ENCODE measurements around the gene CORO2A. TPM values are rescaled to one million over a fixed set of nuclear protein-coding genes. Genes with fewer than 3 reads are reported as not detected.

CORO2A gene
- total and polyA plus RNA-seq, 7 donors: 0.09 to 0.30 (median 0.12) TPM

- WGBS, 3 donors: 80 to 94% (median 89%) methylated on average over 5 of the region's 5 CpGs
- Histone ChIP-seq H3K36me3 (ENCODE audit: insufficient read depth in 1 of 2, low read depth in 1 of 2) (peaks cover 0 to 18% of the 10 kb centered on the region in 2 donors), H3K27ac (no peak overlapping the region), H3K27me3 (ENCODE audit: insufficient read depth in 3 of 3, low read length in 2 of 3) (no peaks in the 10 kb centered on the region), H3K4me1 (no peaks in the 10 kb centered on the region), H3K9me3 (no peaks in the 10 kb centered on the region), H3K4me3 (no peak overlapping the region)
- ATAC-seq (no peak), DNase-seq (peak in 1 of 2 donors; percentile 18)
- intact Hi-C loops (cut with DNase I): no loop called here
- TF ChIP-seq, protein P1, sequence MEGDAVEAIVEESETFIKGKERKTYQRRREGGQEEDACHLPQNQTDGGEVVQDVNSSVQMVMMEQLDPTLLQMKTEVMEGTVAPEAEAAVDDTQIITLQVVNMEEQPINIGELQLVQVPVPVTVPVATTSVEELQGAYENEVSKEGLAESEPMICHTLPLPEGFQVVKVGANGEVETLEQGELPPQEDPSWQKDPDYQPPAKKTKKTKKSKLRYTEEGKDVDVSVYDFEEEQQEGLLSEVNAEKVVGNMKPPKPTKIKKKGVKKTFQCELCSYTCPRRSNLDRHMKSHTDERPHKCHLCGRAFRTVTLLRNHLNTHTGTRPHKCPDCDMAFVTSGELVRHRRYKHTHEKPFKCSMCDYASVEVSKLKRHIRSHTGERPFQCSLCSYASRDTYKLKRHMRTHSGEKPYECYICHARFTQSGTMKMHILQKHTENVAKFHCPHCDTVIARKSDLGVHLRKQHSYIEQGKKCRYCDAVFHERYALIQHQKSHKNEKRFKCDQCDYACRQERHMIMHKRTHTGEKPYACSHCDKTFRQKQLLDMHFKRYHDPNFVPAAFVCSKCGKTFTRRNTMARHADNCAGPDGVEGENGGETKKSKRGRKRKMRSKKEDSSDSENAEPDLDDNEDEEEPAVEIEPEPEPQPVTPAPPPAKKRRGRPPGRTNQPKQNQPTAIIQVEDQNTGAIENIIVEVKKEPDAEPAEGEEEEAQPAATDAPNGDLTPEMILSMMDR (IDR thresholded peaks at IDR 0.05): no peak
Measured at GRCh38 chr9:98215271-98215670, 22.8 kb upstream of the CORO2A start.

- 77 to 87% (median 78%) methylated on average over 6 of the region's 6 CpGs for WGBS, 3 donors
- Histone ChIP-seq H3K9me3 (no peaks in the 10 kb centered on the region), H3K4me1 (no peaks in the 10 kb centered on the region), H3K27ac (no peak overlapping the region), H3K27me3 (ENCODE audit: insufficient read depth in 3 of 3, low read length in 2 of 3) (no peaks in the 10 kb centered on the region), H3K4me3 (no peak overlapping the region), H3K36me3 (ENCODE audit: insufficient read depth in 1 of 2, low read depth in 1 of 2) (peaks cover 0 to 15% of the 10 kb centered on the region in 2 donors)
- intact Hi-C loops (cut with DNase I): no loop called here
- DNase-seq (no peak), ATAC-seq (no peak)
- TF ChIP-seq, protein P1 (IDR thresholded peaks at IDR 0.05): no peak
Measured at GRCh38 chr9:98214811-98215210, 22.4 kb upstream of the CORO2A start.

DNA sequence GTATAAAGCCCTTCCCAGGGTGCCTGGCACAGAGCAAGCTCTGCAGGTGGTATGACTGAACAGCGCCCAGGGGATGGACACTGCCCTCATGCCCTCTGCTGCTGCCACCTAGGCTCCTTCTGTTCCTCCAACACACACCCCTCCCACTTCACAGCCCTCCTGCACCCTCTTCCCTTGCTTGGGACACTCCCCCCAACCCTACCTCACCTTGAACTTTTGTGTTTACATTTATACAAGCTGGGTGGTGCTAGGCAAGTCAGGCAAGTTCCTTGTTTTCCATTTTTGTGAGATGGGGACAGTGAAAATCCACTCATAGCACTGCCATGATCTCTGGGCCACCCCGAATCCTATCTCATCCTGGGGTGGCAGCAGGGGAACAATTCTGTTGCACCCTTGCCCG lies 18.8 kb upstream of the CORO2A start:
- H3K27ac ChIP-seq: no peak overlapping the region

GRCh38 chr9:98210435-98210834 lies 18.0 kb upstream of the CORO2A start:
- no peaks in the 10 kb centered on the region for H3K9me3 ChIP-seq
- no peak overlapping the region for H3K4me3 ChIP-seq
- DNase-seq: peak in 1 of 2 donors; percentile 43
- H3K4me1 ChIP-seq: peaks cover 3% of the 10 kb centered on the region
- WGBS, 3 donors: 93 to 96% (median 96%) methylated on average over 9 of the region's 9 CpGs
- H3K27ac ChIP-seq: no peak overlapping the region
- TF ChIP-seq, protein P1 (IDR thresholded peaks at IDR 0.05): no peak
- intact Hi-C loops (cut with DNase I): no loop called here
- peaks cover 0 to 4% of the 10 kb centered on the region in 2 donors for H3K36me3 ChIP-seq (ENCODE audit: insufficient read depth in 1 of 2, low read depth in 1 of 2)
- no peak for ATAC-seq
- no peaks in the 10 kb centered on the region for H3K27me3 ChIP-seq (ENCODE audit: insufficient read depth in 3 of 3, low read length in 2 of 3)

More for the DNA sequence above, 18.8 kb upstream of the CORO2A start:
- intact Hi-C loops (cut with DNase I): no loop called here
- 97 to 100% (median 97%) methylated on average over 3 of the region's 3 CpGs for WGBS, 3 donors
- H3K9me3 ChIP-seq: no peaks in the 10 kb centered on the region
- no peaks in the 10 kb centered on the region for H3K4me1 ChIP-seq
- H3K27me3 ChIP-seq (ENCODE audit: insufficient read depth in 3 of 3, low read length in 2 of 3): no peaks in the 10 kb centered on the region
- peaks cover 0 to 4% of the 10 kb centered on the region in 2 donors for H3K36me3 ChIP-seq (ENCODE audit: insufficient read depth in 1 of 2, low read depth in 1 of 2)
- TF ChIP-seq, protein P1 (IDR thresholded peaks at IDR 0.05): no peak
- DNase-seq (peak in 1 of 2 donors; percentile 23), ATAC-seq (no peak)
- no peak overlapping the region for H3K4me3 ChIP-seq

DNA sequence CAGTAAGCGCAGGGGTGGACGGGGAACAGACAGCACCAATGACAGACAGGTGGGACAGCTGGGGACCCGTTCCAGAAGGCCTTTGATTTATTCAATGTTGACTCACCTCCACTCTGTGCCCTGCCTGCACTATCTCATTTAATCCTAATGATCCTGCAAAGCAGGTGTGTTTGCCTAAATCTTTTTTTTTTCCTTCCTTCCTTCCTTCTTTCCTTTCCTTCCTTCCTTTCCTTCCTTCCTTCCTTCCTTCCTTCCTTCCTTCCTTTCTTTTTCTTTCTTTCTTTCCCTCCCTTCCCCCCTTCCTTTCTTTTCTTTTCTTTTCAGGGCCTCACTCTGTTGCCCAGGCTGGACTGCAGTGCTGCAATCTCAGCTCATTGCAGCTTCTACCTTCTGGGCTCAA lies 17.1 kb upstream of the CORO2A start:
- no peak overlapping the region for H3K27ac ChIP-seq
- TF ChIP-seq, protein P1 (IDR thresholded peaks at IDR 0.05): no peak
- H3K9me3 ChIP-seq: no peaks in the 10 kb centered on the region
- H3K4me3 ChIP-seq: no peak overlapping the region
- no peaks in the 10 kb centered on the region for H3K27me3 ChIP-seq (ENCODE audit: insufficient read depth in 3 of 3, low read length in 2 of 3)
- H3K36me3 ChIP-seq (ENCODE audit: insufficient read depth in 1 of 2, low read depth in 1 of 2): peaks cover 0 to 4% of the 10 kb centered on the region in 2 donors
- peak in 1 of 2 donors; percentile 19 for DNase-seq
- no peak for ATAC-seq
- peaks cover 3% of the 10 kb centered on the region for H3K4me1 ChIP-seq
- intact Hi-C loops (cut with DNase I): loop anchor here (5.0 kb wide), 3 partner anchors 53 to 282 kb away; no protein-coding TSS in a partner anchor
- 73 to 85% (median 75%) methylated on average over 3 of the region's 3 CpGs for WGBS, 3 donors
